K562 (cell line): ENCODE data around the gene C6orf89. TPM values are rescaled to one million over a fixed set of nuclear protein-coding genes. Genes with fewer than 3 reads are reported as not detected.

Experiments
- BHLHE40 ChIP-seq: IDR thresholded peaks from 2 replicates; pipeline ENCODE4 v1.6.1; 2011; ENCODE audit warnings: low read length, improper control_type of control experiment
- C11orf30 ChIP-seq: fragments of 450-650 bp; IDR thresholded peaks from 2 replicates; pipeline ENCODE4 v1.6.1; 2016; ENCODE audit warnings: low read depth, mild to moderate bottlenecking
- MAFG ChIP-seq: fragments of 450-650 bp; conservative IDR thresholded peaks from 2 replicates; pipeline ENCODE4 v1.6.1; 2016; ENCODE audit warnings: missing genetic modification characterization, missing compliant biosample characterization
- NFE2 ChIP-seq: IDR thresholded peaks from 2 replicates; pipeline ENCODE4 v1.6.1; 2014; ENCODE audit warnings: antibody characterized with exemption, low read depth
- POLR2A ChIP-seq: fragments of 450-650 bp; conservative IDR thresholded peaks from 2 replicates; pipeline ENCODE4 v1.6.1; 2016
- RBM15 ChIP-seq: fragments of 200-400 bp; formaldehyde crosslinking; IDR thresholded peaks from 2 replicates; pipeline ENCODE4 v1.6.1; 2018; ENCODE audit warnings: mild to moderate bottlenecking, low read length, moderate library complexity; ENCODE audit not compliant: insufficient read depth
- RCOR1 ChIP-seq, 2 experiments: IDR thresholded peaks; 2 replicates each; pipeline ENCODE4 v1.6.1; 2012; ENCODE audit warnings: low read depth in 2 of 2, low read length in 2 of 2, borderline replicate concordance in 1 of 2, improper control_type of control experiment in 1 of 2
- polyA plus RNA-seq, 8 experiments: library from polyadenylated mRNA; depleted of rRNA in 4 of 8; stranded (reverse) in 5 of 8; unstranded in 3 of 8; fragments of >200 nt; fragmentation: Nextera tagmentation in 2 of 8; fragmentation: Illumina TruSeq in 1 of 8; extraction: Ambion mirVana in 2 of 8; extraction: Trizol in 1 of 8; gene quantifications; 2 replicates each; pipeline versions ENCODE4 v1.2.1 to v1.2.3, GENCODE V29; 2011 to 2014; ENCODE audit warnings: inconsistent platforms in 1 of 8, missing spikeins in 1 of 8
- total RNA-seq, 7 experiments: library from RNA; depleted of rRNA in 6 of 7; stranded (reverse); fragments of >200 nt in 6 of 7; fragmentation: Illumina TruSeq in 2 of 7; extraction: Trizol in 2 of 7; gene quantifications; 2 replicates each; pipeline versions ENCODE4 v1.2.1 to v1.2.3, GENCODE V29; 2011 to 2021; ENCODE audit warnings: low replicate concordance in 1 of 7
- TF ChIP-seq, protein P1 (sequence below), 2 experiments: fragments of 450-650 bp; formaldehyde crosslinking in 1 of 2; IDR thresholded peaks; 2 replicates each; pipeline versions ENCODE4 v1.4.0 to v1.6.1; 2014 to 2020; ENCODE audit warnings: mild to moderate bottlenecking in 2 of 2, borderline replicate concordance in 1 of 2, low read depth in 1 of 2
- TF ChIP-seq, protein P2 (sequence below): sonication (generic); formaldehyde crosslinking; IDR thresholded peaks from 2 replicates; pipeline ENCODE4 v1.8.1; 2022; ENCODE audit warnings: missing genetic modification reagents
- TF ChIP-seq, protein P3 (sequence below): fragments of 450-650 bp; IDR thresholded peaks from 2 replicates; pipeline ENCODE4 v1.7.1; 2018; ENCODE audit warnings: mild to moderate bottlenecking, low read depth; ENCODE audit not compliant: partially characterized antibody

The C6orf89 gene
- total and polyA plus RNA-seq, 9 of the 15 experiments (the other 6 are each of a cell fraction or from before 2014, with no cell fraction given) = 35.2 to 111 (median 58.5) TPM

DNA sequence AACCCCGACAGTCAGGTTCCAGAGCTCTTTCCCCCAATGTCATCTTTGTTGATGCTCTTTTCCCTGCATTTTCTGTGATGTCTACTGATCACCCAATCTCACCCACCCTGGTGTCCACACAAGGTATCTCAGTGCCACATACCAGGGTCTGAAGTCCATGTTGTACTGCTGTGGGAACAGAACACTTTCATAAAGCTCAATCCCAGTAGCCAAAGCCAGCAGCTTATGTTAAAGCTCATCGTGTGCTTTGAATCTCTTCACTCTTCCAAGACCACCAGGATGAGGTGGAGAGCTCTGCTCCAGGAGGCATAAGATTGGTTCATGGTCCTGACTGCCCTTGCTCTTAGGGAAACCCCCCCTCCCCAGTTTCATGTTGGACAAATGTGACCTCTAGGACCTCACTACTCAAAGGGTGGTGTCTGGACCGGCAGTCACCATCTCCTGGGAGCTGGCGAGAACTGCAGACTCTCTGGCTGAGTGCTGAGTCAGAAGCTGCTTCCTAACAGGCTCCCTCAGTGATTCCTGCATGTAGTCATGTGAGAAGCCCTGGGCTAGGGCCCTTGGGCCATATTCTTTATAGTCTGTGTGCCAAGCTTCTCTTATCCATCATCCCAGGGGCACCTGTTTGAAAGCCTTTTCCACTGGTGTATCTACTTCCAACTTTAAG lies 33.1 kb upstream of the C6orf89 start (continued):
- TF ChIP-seq, protein P1, sequence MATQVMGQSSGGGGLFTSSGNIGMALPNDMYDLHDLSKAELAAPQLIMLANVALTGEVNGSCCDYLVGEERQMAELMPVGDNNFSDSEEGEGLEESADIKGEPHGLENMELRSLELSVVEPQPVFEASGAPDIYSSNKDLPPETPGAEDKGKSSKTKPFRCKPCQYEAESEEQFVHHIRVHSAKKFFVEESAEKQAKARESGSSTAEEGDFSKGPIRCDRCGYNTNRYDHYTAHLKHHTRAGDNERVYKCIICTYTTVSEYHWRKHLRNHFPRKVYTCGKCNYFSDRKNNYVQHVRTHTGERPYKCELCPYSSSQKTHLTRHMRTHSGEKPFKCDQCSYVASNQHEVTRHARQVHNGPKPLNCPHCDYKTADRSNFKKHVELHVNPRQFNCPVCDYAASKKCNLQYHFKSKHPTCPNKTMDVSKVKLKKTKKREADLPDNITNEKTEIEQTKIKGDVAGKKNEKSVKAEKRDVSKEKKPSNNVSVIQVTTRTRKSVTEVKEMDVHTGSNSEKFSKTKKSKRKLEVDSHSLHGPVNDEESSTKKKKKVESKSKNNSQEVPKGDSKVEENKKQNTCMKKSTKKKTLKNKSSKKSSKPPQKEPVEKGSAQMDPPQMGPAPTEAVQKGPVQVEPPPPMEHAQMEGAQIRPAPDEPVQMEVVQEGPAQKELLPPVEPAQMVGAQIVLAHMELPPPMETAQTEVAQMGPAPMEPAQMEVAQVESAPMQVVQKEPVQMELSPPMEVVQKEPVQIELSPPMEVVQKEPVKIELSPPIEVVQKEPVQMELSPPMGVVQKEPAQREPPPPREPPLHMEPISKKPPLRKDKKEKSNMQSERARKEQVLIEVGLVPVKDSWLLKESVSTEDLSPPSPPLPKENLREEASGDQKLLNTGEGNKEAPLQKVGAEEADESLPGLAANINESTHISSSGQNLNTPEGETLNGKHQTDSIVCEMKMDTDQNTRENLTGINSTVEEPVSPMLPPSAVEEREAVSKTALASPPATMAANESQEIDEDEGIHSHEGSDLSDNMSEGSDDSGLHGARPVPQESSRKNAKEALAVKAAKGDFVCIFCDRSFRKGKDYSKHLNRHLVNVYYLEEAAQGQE (IDR thresholded peaks at IDR 0.05; ENCODE audit: borderline replicate concordance) = 0 out of 2 replicates have a peak, but pooled peaks have one; percentile 6
- TF ChIP-seq, protein P1 (CRISPR knock-in tag; IDR thresholded peaks at IDR 0.05; ENCODE audit: low read depth) = no peak
- TF ChIP-seq MAFG = peak; percentile 50
- TF ChIP-seq, protein P2, sequence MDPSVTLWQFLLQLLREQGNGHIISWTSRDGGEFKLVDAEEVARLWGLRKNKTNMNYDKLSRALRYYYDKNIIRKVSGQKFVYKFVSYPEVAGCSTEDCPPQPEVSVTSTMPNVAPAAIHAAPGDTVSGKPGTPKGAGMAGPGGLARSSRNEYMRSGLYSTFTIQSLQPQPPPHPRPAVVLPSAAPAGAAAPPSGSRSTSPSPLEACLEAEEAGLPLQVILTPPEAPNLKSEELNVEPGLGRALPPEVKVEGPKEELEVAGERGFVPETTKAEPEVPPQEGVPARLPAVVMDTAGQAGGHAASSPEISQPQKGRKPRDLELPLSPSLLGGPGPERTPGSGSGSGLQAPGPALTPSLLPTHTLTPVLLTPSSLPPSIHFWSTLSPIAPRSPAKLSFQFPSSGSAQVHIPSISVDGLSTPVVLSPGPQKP (CRISPR knock-in tag) = no peak
- peak; percentile 78 for TF ChIP-seq C11orf30
- 0 out of 4 replicates have a peak, but pooled peaks of 1 of the 2 experiments have one; percentile 22 for TF ChIP-seq RCOR1 (IDR thresholded peaks at IDR 0.05; ENCODE audit: borderline replicate concordance in 1 of 2, low read depth in 2 of 2, low read length in 2 of 2)
- TF ChIP-seq, protein P3, sequence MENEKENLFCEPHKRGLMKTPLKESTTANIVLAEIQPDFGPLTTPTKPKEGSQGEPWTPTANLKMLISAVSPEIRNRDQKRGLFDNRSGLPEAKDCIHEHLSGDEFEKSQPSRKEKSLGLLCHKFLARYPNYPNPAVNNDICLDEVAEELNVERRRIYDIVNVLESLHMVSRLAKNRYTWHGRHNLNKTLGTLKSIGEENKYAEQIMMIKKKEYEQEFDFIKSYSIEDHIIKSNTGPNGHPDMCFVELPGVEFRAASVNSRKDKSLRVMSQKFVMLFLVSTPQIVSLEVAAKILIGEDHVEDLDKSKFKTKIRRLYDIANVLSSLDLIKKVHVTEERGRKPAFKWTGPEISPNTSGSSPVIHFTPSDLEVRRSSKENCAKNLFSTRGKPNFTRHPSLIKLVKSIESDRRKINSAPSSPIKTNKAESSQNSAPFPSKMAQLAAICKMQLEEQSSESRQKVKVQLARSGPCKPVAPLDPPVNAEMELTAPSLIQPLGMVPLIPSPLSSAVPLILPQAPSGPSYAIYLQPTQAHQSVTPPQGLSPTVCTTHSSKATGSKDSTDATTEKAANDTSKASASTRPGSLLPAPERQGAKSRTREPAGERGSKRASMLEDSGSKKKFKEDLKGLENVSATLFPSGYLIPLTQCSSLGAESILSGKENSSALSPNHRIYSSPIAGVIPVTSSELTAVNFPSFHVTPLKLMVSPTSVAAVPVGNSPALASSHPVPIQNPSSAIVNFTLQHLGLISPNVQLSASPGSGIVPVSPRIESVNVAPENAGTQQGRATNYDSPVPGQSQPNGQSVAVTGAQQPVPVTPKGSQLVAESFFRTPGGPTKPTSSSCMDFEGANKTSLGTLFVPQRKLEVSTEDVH = peak; percentile 30
- TF ChIP-seq RBM15 = no peak
- peak; percentile 60 for TF ChIP-seq NFE2
- TF ChIP-seq BHLHE40 = peak; percentile 57; the same call in 1 of the 2 replicates
- 0 out of 2 replicates have a peak, but pooled peaks have one; percentile 39 for TF ChIP-seq POLR2A
- TF ChIP-seq, all 486 proteins: peak for 19
